CD8-positive, alpha-beta memory T cell (primary cell): ENCODE results near the gene MS4A5. TPM values are rescaled to one million over a fixed set of nuclear protein-coding genes. Genes with fewer than 3 reads are reported as not detected.

Source experiments
- CTCF ChIA-PET: fragments of 350-600 bp; sonication (Branson Sonifier 250); formaldehyde crosslinking; loops from one replicate; lab custom pipeline; 2021; ENCODE audit warnings: antibody characterized with exemption; lab: Charles Lee
- POLR2A ChIA-PET: fragments of 350-600 bp; sonication (Branson Sonifier 250); formaldehyde crosslinking; loops from one replicate; lab custom pipeline; 2021; ENCODE audit warnings: antibody characterized with exemption; lab: Charles Lee
- DNase-seq, 5 donors: peaks; one replicate each; pipeline versions ENCODE4 v3.0.0 to v3.0.0-alpha.2; 2020 to 2022; ENCODE audit warnings: mixed read lengths in 1 of 5
- H3K27ac ChIP-seq: one replicate; pipeline ENCODE4 v1.7.0; 2013; ENCODE audit warnings: low read depth, mild to moderate bottlenecking, low read length, moderate library complexity
- H3K27me3 ChIP-seq: 2 replicates; pipeline ENCODE4 v1.7.0; 2013; ENCODE audit warnings: low read length, mild to moderate bottlenecking; ENCODE audit not compliant: insufficient read depth, poor library complexity, severe bottlenecking
- H3K36me3 ChIP-seq: 2 replicates; pipeline ENCODE4 v1.7.0; 2013; ENCODE audit warnings: mild to moderate bottlenecking, low read length, moderate library complexity; ENCODE audit not compliant: insufficient read depth
- H3K4me1 ChIP-seq: 2 replicates; pipeline ENCODE4 v1.7.0; 2013; ENCODE audit warnings: mild to moderate bottlenecking, low read length, moderate library complexity; ENCODE audit not compliant: insufficient read depth
- H3K4me3 ChIP-seq: 2 replicates; pipeline ENCODE4 v1.7.0; 2013; ENCODE audit warnings: mild to moderate bottlenecking, low read length
- H3K9me3 ChIP-seq: 2 replicates; pipeline ENCODE4 v1.7.0; 2013; ENCODE audit warnings: mild to moderate bottlenecking, low read length
- H3K27ac Mint-ChIP-seq, 8 donors: one replicate each; pipeline ENCODE4 v1.8.0; 2020 to 2021; ENCODE audit warnings: mixed read lengths in 8 of 8, mild to moderate bottlenecking in 6 of 8, inconsistent platforms in 3 of 8, moderate library complexity in 3 of 8
- H3K27me3 Mint-ChIP-seq, 2 donors: one replicate each; pipeline ENCODE4 v1.8.0; 2020 to 2021; ENCODE audit warnings: mixed read lengths in 2 of 2, mild to moderate bottlenecking in 1 of 2, moderate library complexity in 1 of 2
- H3K36me3 Mint-ChIP-seq, 3 donors: one replicate each; pipeline ENCODE4 v1.8.0; 2020 to 2021; ENCODE audit warnings: mixed read lengths in 3 of 3, inconsistent platforms in 1 of 3, mild to moderate bottlenecking in 1 of 3
- H3K4me1 Mint-ChIP-seq, 3 donors: one replicate each; pipeline ENCODE4 v1.8.0; 2020 to 2021; ENCODE audit warnings: mixed read lengths in 3 of 3, inconsistent platforms in 1 of 3, mild to moderate bottlenecking in 1 of 3
- H3K4me3 Mint-ChIP-seq, 7 donors: one replicate each; pipeline ENCODE4 v1.8.0; 2020 to 2021; ENCODE audit warnings: mixed read lengths in 7 of 7, mild to moderate bottlenecking in 6 of 7, moderate library complexity in 4 of 7, inconsistent platforms in 2 of 7
- H3K9me3 Mint-ChIP-seq, 5 donors: one replicate each; pipeline ENCODE4 v1.8.0; 2020 to 2022; ENCODE audit warnings: mixed read lengths in 5 of 5, mild to moderate bottlenecking in 3 of 5, moderate library complexity in 2 of 5, inconsistent platforms in 1 of 5
- polyA plus RNA-seq: library from polyadenylated mRNA; unstranded; fragments of 300-500 nt; fragmentation: Illumina TruSeq; gene quantifications from one replicate; pipeline ENCODE4 v1.2.3, GENCODE V29; 2021
- total RNA-seq, 2 experiments: library from RNA; stranded (reverse); gene quantifications; one replicate each; pipeline ENCODE4 v1.2.3, GENCODE V29; 2021

Gene MS4A5
- total and polyA plus RNA-seq, 3 experiments from 2014 or later, result not detected

- Histone ChIP-seq H3K4me3 (no peak overlapping the region), H3K27ac (no peak overlapping the region), H3K4me1 (peaks cover 4% of the 10 kb centered on the region), H3K27me3 (no peaks in the 10 kb centered on the region), H3K9me3 (no peaks in the 10 kb centered on the region), H3K36me3 (no peaks in the 10 kb centered on the region)
- H3K27me3 Mint-ChIP-seq, result peaks cover 0 to 3% of the 10 kb centered on the region in 2 donors
- peaks cover 0 to 11% (median 0%) of the 10 kb centered on the region in 3 donors for H3K36me3 Mint-ChIP-seq
- no peak for DNase-seq
- no peaks in the 10 kb centered on the region for H3K9me3 Mint-ChIP-seq
- H3K4me3 Mint-ChIP-seq, result peak overlapping the region in 1 of 7 donors; percentile 10
- H3K27ac Mint-ChIP-seq, result peak overlapping the region in 3 of 8 donors; percentile 45 to 92 (median 56)
- H3K4me1 Mint-ChIP-seq, result peaks cover 31 to 42% (median 33%) of the 10 kb centered on the region in 3 donors
- ChIA-PET CTCF (no interaction called here), POLR2A (no interaction called here)
These were observed 24.8 kb downstream of the MS4A5 start for GRCh38 chr11:60454212-60454611.

GRCh38 chr11:60455531-60456042, 26.2 kb downstream of the MS4A5 start, which contains the start of gene MS4A1:
MS4A1 (plus strand) TSS chr11:60455847; CDS start chr11:60462375, 6,528 bp downstream.
- peak in 2 of 5 donors; percentile 33 to 48 for DNase-seq
- POLR2A ChIA-PET, result no interaction called here
- Mint-ChIP-seq H3K27me3 (peaks cover 0 to 3% of the 10 kb centered on the region in 2 donors), H3K4me3 (peak within 1 kb of the TSS; percentile 56 to 87 (median 83)), H3K27ac (peak within 1 kb of the TSS; percentile 74 to 97 (median 84)), H3K4me1 (peaks cover 31 to 42% (median 33%) of the 10 kb centered on the region in 3 donors), H3K9me3 (no peaks in the 10 kb centered on the region), H3K36me3 (peaks cover 0 to 11% (median 0%) of the 10 kb centered on the region in 3 donors)
- no peaks in the 10 kb centered on the region for H3K36me3 ChIP-seq
- H3K27me3 ChIP-seq, result no peaks in the 10 kb centered on the region
- no peak within 1 kb of the TSS for H3K27ac ChIP-seq
- CTCF ChIA-PET, result interaction anchor here (1.6 kb wide), 1 partner anchor 22 kb away, joined by 4 read pairs; no protein-coding TSS in a partner anchor
- H3K4me1 ChIP-seq, result peaks cover 4% of the 10 kb centered on the region
- no peak within 1 kb of the TSS for H3K4me3 ChIP-seq
- H3K9me3 ChIP-seq, result no peaks in the 10 kb centered on the region

- Mint-ChIP-seq H3K27me3 (peaks cover 0 to 3% of the 10 kb centered on the region in 2 donors), H3K4me1 (peaks cover 31 to 42% (median 33%) of the 10 kb centered on the region in 3 donors), H3K9me3 (no peaks in the 10 kb centered on the region), H3K36me3 (peaks cover 0 to 11% (median 0%) of the 10 kb centered on the region in 3 donors), H3K4me3 (peak overlapping the region in 5 of 7 donors; percentile 3 to 86 (median 15)), H3K27ac (peak overlapping the region in 1 of 8 donors; percentile 13)
- no peaks in the 10 kb centered on the region for H3K27me3 ChIP-seq
- peaks cover 4% of the 10 kb centered on the region for H3K4me1 ChIP-seq
- POLR2A ChIA-PET, result no interaction called here
- DNase-seq, result no peak
- CTCF ChIA-PET, result no interaction called here
- H3K9me3 ChIP-seq, result no peaks in the 10 kb centered on the region
- H3K4me3 ChIP-seq, result no peak overlapping the region
- no peak overlapping the region for H3K27ac ChIP-seq
- no peaks in the 10 kb centered on the region for H3K36me3 ChIP-seq
These were observed 28.2 kb downstream of the MS4A5 start for GRCh38 chr11:60457576-60457975.

GRCh38 chr11:60459345-60459744, 30.0 kb downstream of the MS4A5 start:
- POLR2A ChIA-PET, result no interaction called here
- H3K4me1 Mint-ChIP-seq, result peaks cover 31 to 37% (median 33%) of the 10 kb centered on the region in 3 donors

GRCh38 chr11:60468829-60469228, 39.5 kb downstream of the MS4A5 start:
- no peak for DNase-seq
- CTCF ChIA-PET, result no interaction called here
- no peaks in the 10 kb centered on the region for H3K4me1 Mint-ChIP-seq
- no peak overlapping the region for H3K27ac Mint-ChIP-seq
- no peak overlapping the region for H3K4me3 Mint-ChIP-seq
- no peaks in the 10 kb centered on the region for H3K9me3 Mint-ChIP-seq
- H3K36me3 Mint-ChIP-seq, result peaks cover 0 to 34% (median 0%) of the 10 kb centered on the region in 3 donors
- no peak overlapping the region for H3K4me3 ChIP-seq
- H3K27me3 Mint-ChIP-seq, result peaks cover 0 to 10% of the 10 kb centered on the region in 2 donors
- H3K27ac ChIP-seq, result no peak overlapping the region
- no peaks in the 10 kb centered on the region for H3K9me3 ChIP-seq
- no peaks in the 10 kb centered on the region for H3K27me3 ChIP-seq
- H3K36me3 ChIP-seq, result no peaks in the 10 kb centered on the region
- H3K4me1 ChIP-seq, result no peaks in the 10 kb centered on the region
- POLR2A ChIA-PET, result no interaction called here

More at GRCh38 chr11:60459345-60459744, 30.0 kb downstream of the MS4A5 start:
- Mint-ChIP-seq H3K27me3 (peaks cover 0 to 3% of the 10 kb centered on the region in 2 donors), H3K27ac (peak overlapping the region in 1 of 8 donors; percentile 2), H3K36me3 (peaks cover 0 to 15% (median 11%) of the 10 kb centered on the region in 3 donors), H3K4me3 (no peak overlapping the region), H3K9me3 (no peaks in the 10 kb centered on the region)
- H3K4me3 ChIP-seq, result no peak overlapping the region
- H3K9me3 ChIP-seq, result no peaks in the 10 kb centered on the region
- no peaks in the 10 kb centered on the region for H3K27me3 ChIP-seq
- no peak for DNase-seq
- peaks cover 4% of the 10 kb centered on the region for H3K4me1 ChIP-seq
- no peak overlapping the region for H3K27ac ChIP-seq
- CTCF ChIA-PET, result no interaction called here
- no peaks in the 10 kb centered on the region for H3K36me3 ChIP-seq

- peaks cover 0 to 10% of the 10 kb centered on the region in 2 donors for H3K27me3 Mint-ChIP-seq
- no peaks in the 10 kb centered on the region for H3K4me1 ChIP-seq
- no peak overlapping the region for H3K27ac Mint-ChIP-seq
- H3K9me3 ChIP-seq, result no peaks in the 10 kb centered on the region
- H3K4me3 Mint-ChIP-seq, result no peak overlapping the region
- H3K36me3 ChIP-seq, result no peaks in the 10 kb centered on the region
- no peak overlapping the region for H3K27ac ChIP-seq
- H3K4me1 Mint-ChIP-seq, result no peaks in the 10 kb centered on the region
- no peak for DNase-seq
- no peak overlapping the region for H3K4me3 ChIP-seq
- H3K36me3 Mint-ChIP-seq, result peaks cover 0 to 25% (median 0%) of the 10 kb centered on the region in 3 donors
- ChIA-PET POLR2A (no interaction called here), CTCF (no interaction called here)
- H3K9me3 Mint-ChIP-seq, result no peaks in the 10 kb centered on the region
- H3K27me3 ChIP-seq, result no peaks in the 10 kb centered on the region
These were observed 40.4 kb downstream of the MS4A5 start for GRCh38 chr11:60469723-60470122.

- peaks cover 2 to 6% (median 4%) of the 10 kb centered on the region in 3 donors for H3K4me1 Mint-ChIP-seq
- H3K4me3 ChIP-seq, result no peak overlapping the region
These were observed 47.7 kb downstream of the MS4A5 start for GRCh38 chr11:60477035-60477445.

GRCh38 chr11:60482361-60482760, 53.0 kb downstream of the MS4A5 start:
- Histone ChIP-seq H3K9me3 (no peaks in the 10 kb centered on the region), H3K4me3 (no peak overlapping the region), H3K27ac (no peak overlapping the region), H3K27me3 (no peaks in the 10 kb centered on the region), H3K4me1 (no peaks in the 10 kb centered on the region), H3K36me3 (no peaks in the 10 kb centered on the region)
- ChIA-PET CTCF (interaction anchor here (3.6 kb wide), 1 partner anchor 119 kb away, joined by 12 read pairs; no protein-coding TSS in a partner anchor), POLR2A (no interaction called here)
- Mint-ChIP-seq H3K4me3 (no peak overlapping the region), H3K27me3 (peaks cover under 1 to 2% of the 10 kb centered on the region in 2 donors), H3K36me3 (no peaks in the 10 kb centered on the region), H3K4me1 (peaks cover 9 to 13% (median 11%) of the 10 kb centered on the region in 3 donors), H3K9me3 (no peaks in the 10 kb centered on the region), H3K27ac (no peak overlapping the region)
- DNase-seq, result no peak

More at GRCh38 chr11:60477035-60477445, 47.7 kb downstream of the MS4A5 start:
- H3K4me1 ChIP-seq, result no peaks in the 10 kb centered on the region
- H3K27ac ChIP-seq, result no peak overlapping the region
- no peak for DNase-seq
- Mint-ChIP-seq H3K36me3 (no peaks in the 10 kb centered on the region), H3K27ac (peak overlapping the region in 1 of 8 donors; percentile 4), H3K27me3 (peaks cover 2 to 3% of the 10 kb centered on the region in 2 donors), H3K9me3 (peaks cover 0 to 3% (median 2%) of the 10 kb centered on the region in 5 donors), H3K4me3 (peak overlapping the region in 1 of 7 donors; percentile 16)
- no peaks in the 10 kb centered on the region for H3K27me3 ChIP-seq
- H3K36me3 ChIP-seq, result no peaks in the 10 kb centered on the region
- ChIA-PET CTCF (no interaction called here), POLR2A (no interaction called here)
- no peaks in the 10 kb centered on the region for H3K9me3 ChIP-seq
